Astrocyte of the spinal cord (primary cell): ENCODE measurements around the gene CERS5.

Source experiments
- DNase-seq: peaks from one replicate; pipeline ENCODE4 v3.0.0; 2011; ENCODE audit warnings: low read depth, low spot score
- H3K4me3 ChIP-seq: 2 replicates; pipeline ENCODE4 v1.5.1; 2011; ENCODE audit warnings: low read depth, mild to moderate bottlenecking, low read length, moderate library complexity
- in situ Hi-C: cut with HindIII; loops from 2 replicates; pipeline ENCODE4 v1.10.0; 2017; ENCODE audit warnings: low sequenced_read_pairs
- TF ChIP-seq, protein P1 (sequence below): IDR thresholded peaks from 2 replicates; pipeline ENCODE4 v1.5.1; 2012; ENCODE audit warnings: low read depth, mild to moderate bottlenecking, low read length, inconsistent platforms

CERS5 gene

DNA sequence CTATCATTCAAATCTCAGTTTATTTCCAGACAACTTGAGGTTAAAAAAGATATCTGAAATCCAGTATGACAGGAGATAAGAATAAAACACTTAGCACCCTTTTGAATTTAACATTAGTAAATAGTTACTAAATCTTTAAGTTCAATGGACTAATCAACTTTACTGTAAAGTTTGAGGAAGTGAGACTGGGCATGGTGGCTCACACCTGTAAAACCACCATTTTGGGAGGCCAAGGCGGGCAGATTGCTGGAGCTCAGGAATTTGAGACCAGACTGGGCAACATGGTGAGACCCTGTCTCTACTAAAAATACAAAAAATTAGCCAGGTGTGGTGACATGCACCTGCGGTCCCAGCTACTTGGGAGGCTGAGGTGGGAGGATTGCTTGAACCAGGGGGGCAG is 40.3 kb upstream of the CERS5 start:
- no peak overlapping the region for H3K4me3 ChIP-seq
- TF ChIP-seq, protein P1, sequence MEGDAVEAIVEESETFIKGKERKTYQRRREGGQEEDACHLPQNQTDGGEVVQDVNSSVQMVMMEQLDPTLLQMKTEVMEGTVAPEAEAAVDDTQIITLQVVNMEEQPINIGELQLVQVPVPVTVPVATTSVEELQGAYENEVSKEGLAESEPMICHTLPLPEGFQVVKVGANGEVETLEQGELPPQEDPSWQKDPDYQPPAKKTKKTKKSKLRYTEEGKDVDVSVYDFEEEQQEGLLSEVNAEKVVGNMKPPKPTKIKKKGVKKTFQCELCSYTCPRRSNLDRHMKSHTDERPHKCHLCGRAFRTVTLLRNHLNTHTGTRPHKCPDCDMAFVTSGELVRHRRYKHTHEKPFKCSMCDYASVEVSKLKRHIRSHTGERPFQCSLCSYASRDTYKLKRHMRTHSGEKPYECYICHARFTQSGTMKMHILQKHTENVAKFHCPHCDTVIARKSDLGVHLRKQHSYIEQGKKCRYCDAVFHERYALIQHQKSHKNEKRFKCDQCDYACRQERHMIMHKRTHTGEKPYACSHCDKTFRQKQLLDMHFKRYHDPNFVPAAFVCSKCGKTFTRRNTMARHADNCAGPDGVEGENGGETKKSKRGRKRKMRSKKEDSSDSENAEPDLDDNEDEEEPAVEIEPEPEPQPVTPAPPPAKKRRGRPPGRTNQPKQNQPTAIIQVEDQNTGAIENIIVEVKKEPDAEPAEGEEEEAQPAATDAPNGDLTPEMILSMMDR = no peak
- DNase-seq = no peak
- in situ Hi-C loops = no loop called here

DNA sequence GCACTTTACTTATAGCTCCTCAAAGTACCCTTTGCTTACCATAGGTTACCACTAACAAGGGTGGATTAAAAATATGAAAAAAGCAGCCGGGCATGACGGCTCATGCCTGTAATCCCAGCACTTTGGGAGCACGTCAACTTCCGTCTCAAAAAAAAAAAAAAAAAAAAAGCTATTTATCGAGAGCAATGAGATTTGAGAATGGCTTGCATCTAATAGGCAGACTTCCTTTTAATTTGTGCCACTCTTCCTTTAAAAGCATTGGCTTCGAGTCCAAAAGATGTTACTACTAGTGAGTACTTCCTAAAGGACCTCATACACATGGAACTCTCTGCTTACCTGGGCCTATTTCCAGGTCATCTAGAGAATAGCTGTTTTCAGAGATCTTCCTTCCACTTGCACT is 38.5 kb upstream of the CERS5 start:
- TF ChIP-seq, protein P1 = no peak
- in situ Hi-C loops = no loop called here
- DNase-seq = no peak
- H3K4me3 ChIP-seq = no peak overlapping the region

DNA sequence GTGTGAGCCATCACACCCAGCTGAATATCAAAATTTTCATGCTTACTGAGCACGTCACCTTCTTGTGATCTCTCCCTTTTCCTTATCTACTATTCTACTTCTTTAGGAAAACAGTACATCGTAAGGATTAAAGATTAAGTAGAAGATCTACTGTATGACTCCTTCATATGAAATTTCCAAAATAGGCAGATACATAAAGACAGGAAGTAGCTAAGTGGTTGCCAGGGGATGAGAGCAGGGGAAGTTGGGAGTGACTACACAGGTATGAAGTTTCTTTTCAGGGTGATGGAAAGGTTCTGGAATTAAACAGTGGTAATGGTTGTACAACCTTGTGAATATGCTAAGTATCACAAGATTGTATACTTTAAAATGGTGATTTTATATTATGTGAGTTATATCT is 36.5 kb upstream of the CERS5 start:
- in situ Hi-C loops = no loop called here
- DNase-seq = no peak
- TF ChIP-seq, protein P1 = no peak
- no peak overlapping the region for H3K4me3 ChIP-seq

DNA sequence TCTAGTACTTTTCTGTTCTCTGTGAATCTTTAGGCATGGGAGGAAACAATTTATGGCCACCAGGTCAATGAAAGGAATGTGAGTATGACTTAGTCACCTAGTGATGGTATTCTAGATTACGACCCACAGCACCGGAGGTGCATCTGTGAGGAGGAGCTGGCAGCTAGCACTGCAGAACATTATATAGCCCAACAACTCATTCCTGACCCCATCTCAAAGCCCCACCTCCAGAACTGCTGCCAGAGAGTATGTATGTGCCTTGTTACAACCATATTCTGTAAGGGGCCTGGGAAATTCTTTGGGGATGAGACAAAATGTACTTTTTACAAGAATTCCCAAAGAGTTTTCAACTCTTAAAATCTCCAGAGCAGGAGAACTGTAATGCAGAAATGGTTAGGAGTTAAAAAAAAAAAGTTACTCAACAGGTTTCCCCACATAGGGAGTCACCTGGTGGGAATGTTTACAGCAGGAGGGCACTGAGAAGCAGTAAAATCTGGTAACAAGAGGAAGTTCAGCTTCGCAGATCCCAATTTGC is 34.9 kb upstream of the CERS5 start:
- in situ Hi-C loops = no loop called here
- TF ChIP-seq, protein P1 = no peak
- no peak overlapping the region for H3K4me3 ChIP-seq
- peak; percentile 91 for DNase-seq

DNA sequence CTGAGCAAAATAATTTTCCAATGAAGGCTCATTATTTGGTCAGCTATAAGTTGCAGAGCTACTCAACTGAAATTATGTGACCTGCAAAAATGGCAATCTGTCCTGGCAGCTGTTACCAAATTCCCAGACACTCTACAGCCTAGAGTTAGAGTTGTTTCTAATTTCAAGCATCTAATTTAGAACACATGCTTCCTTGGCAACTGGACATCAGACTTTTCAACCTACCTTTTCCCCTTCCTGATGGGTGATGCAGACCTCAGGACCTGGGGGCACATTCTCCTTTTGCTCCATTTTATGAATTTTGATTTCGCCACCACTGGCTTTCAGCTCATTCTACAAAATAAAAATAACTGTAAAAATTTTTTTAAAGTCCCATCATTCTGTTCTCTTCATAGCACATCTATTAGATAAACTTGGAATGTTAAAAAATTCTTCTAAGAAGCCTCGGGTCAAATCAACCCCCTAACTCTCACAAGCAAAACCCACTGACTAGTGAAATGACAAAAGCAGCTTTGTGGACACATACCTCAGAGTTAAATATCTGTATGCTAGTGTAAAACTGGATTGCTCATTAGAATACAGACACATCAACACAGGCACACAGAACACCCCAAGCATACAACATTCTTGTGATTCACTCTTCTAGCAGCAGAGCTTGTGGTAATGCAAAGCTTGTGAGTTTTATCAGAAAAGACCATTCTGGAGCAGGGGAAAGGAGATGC is 33.5 kb upstream of the CERS5 start:
- DNase-seq = peak; percentile 61
- TF ChIP-seq, protein P1 = no peak
- H3K4me3 ChIP-seq = no peak overlapping the region
- in situ Hi-C loops = no loop called here

DNA sequence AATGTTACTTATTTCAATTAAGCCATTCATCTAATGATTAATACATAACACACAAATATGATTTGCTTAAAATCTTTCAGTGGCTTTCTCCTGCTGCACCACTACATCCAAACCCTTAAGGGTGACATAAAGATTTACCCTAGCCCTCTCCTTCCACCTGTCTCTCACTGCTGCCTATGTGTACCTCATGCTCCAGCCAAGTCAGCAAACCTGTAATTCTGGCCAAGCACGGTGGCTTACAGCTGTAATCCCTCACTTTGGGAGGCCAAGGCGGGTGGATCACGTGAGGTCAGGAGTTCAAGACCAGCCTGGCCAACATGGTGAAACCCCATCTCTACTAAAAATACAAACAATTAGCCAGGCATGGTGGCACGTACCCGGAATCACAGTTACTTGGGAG is 31.7 kb upstream of the CERS5 start:
- TF ChIP-seq, protein P1 = no peak
- DNase-seq = no peak
- no peak overlapping the region for H3K4me3 ChIP-seq
- in situ Hi-C loops = no loop called here
